GM12878 (cell line): ENCODE measurements around the gene ITGB5. TPM values are rescaled to one million over a fixed set of nuclear protein-coding genes. Genes with fewer than 3 reads are reported as not detected.

Source experiments
- ATAC-seq: fragments of 200-7000 bp; cut with Tn5 transposase; 3 replicates; pipeline ENCODE4 v1.9.1; 2020; ENCODE audit warnings: mild to moderate bottlenecking, moderate library complexity
- BruUV-seq: library from RNA; stranded (reverse); fragments of 400-500 nt; replicated peaks from 2 replicates; lab custom pipeline; 2021; lab: Mats Ljungman, UMichigan
- CTCF ChIA-PET: fragments of 300-600 bp; sonication (Branson Sonifier 250); formaldehyde crosslinking; extraction: SDS; loops from one replicate; lab custom pipeline; 2021; ENCODE audit warnings: inconsistent platforms; lab: Yijun Ruan, JAX
- POLR2A ChIA-PET: fragments of 350-600 bp; formaldehyde crosslinking; extraction: SDS; loops from one replicate; lab custom pipeline; 2021; ENCODE audit warnings: inconsistent platforms; lab: Charles Lee
- RAD21 ChIA-PET: fragments of 300-600 bp; sonication (Branson Sonifier 250); formaldehyde crosslinking; loops from one replicate; lab custom pipeline; 2023; ENCODE audit warnings: antibody characterized with exemption; ENCODE audit not compliant: unreplicated experiment; lab: Charles Lee
- SMC1A ChIA-PET: fragments of 300-600 bp; sonication (Branson Sonifier 250); formaldehyde crosslinking; loops from one replicate; lab custom pipeline; 2023; ENCODE audit not compliant: unreplicated experiment, uncharacterized antibody; lab: Charles Lee
- DNase-seq: peaks from one replicate; pipeline ENCODE4 v3.0.0-alpha.2; 2011; ENCODE audit warnings: low read depth, low spot score
- FAIRE-seq: peaks from 3 replicates; lab custom pipeline; 2011; peaks lifted over from hg19 to GRCh38; lab: Jason Lieb, UNC
- H2AFZ ChIP-seq: 2 replicates; pipeline ENCODE4 v1.6.0; 2011; ENCODE audit warnings: low read depth, low read length, control low read depth; ENCODE audit not compliant: control insufficient read depth
- H3K27ac ChIP-seq: 2 replicates; pipeline ENCODE4 v1.5.1; 2011; ENCODE audit warnings: control low read depth; ENCODE audit not compliant: control insufficient read depth, insufficient read depth
- H3K27me3 ChIP-seq, 2 experiments: replicated peaks in 1 of 2; 2 replicates each; pipeline versions ENCODE4 v1.6.0 to v1.6.1; 2011; ENCODE audit warnings: low read length in 1 of 2; ENCODE audit not compliant: control insufficient read depth in 2 of 2, insufficient read depth in 2 of 2
- H3K36me3 ChIP-seq, 2 experiments: 2 replicates each; pipeline ENCODE4 v1.5.1; 2011; ENCODE audit warnings: low read length in 1 of 2; ENCODE audit not compliant: control insufficient read depth in 2 of 2, insufficient read depth in 2 of 2
- H3K4me1 ChIP-seq: 2 replicates; pipeline ENCODE4 v1.6.1; 2011; ENCODE audit warnings: mild to moderate bottlenecking, low read length, moderate library complexity, mixed read lengths; ENCODE audit not compliant: control insufficient read depth, insufficient read depth
- H3K4me2 ChIP-seq: 2 replicates; pipeline ENCODE4 v1.6.0; 2011; ENCODE audit warnings: control low read depth; ENCODE audit not compliant: control insufficient read depth, insufficient read depth
- H3K4me3 ChIP-seq: fragments of 200-600 bp; sonication (generic); 2 replicates; pipeline ENCODE4 v1.5.1; 2016
- H3K79me2 ChIP-seq: 2 replicates; pipeline ENCODE4 v1.6.0; 2011; ENCODE audit warnings: low read length; ENCODE audit not compliant: control insufficient read depth, insufficient read depth
- H3K9ac ChIP-seq: 2 replicates; pipeline ENCODE4 v1.8.0; 2011; ENCODE audit warnings: low read length, control low read depth, mixed read lengths; ENCODE audit not compliant: control insufficient read depth, insufficient read depth
- H3K9me3 ChIP-seq: replicated peaks from 3 replicates; pipeline ENCODE4 v1.5.1; 2011; ENCODE audit warnings: mild to moderate bottlenecking, low read length; ENCODE audit not compliant: control insufficient read depth, insufficient read depth
- H4K20me1 ChIP-seq: 2 replicates; pipeline ENCODE4 v1.6.0; 2011; ENCODE audit not compliant: control insufficient read depth, insufficient read depth
- WGBS: methylation state at CpG from one replicate; pipeline ENCODE4 v1.1.6; 2016; ENCODE audit warnings: low lambda C conversion rate; ENCODE audit not compliant: insufficient replicate concordance, insufficient coverage; ENCODE audit errors: missing lambda C conversion rate; 5-methylcytosine and 5-hydroxymethylcytosine counted together
- in situ Hi-C: fragments of 300-500 bp; cut with MboI; formaldehyde crosslinking; loops from 9 replicates; pipeline ENCODE4 v1.14.3; 2018; ENCODE audit warnings: mixed read lengths
- intact Hi-C: fragments of 100-400 bp; cut with micrococcal nuclease; formaldehyde crosslinking; loops from one replicate; pipeline ENCODE4 v1.14.2; 2022; ENCODE audit not compliant: unreplicated experiment
- polyA plus RNA-seq, 11 experiments: library from polyadenylated mRNA; depleted of rRNA in 4 of 11; unstranded in 6 of 11; stranded (reverse) in 5 of 11; fragments of >200 nt; fragmentation: Nextera tagmentation in 4 of 11; fragmentation: Illumina TruSeq in 1 of 11; extraction: Ambion mirVana in 4 of 11; extraction: Trizol in 1 of 11; gene quantifications; 1 replicate in 1 of 11; 2 replicates in 10 of 11; pipeline versions ENCODE4 v1.2.1 to v1.2.3, GENCODE V29; 2011 to 2016; ENCODE audit warnings: inconsistent platforms in 2 of 11, missing spikeins in 2 of 11, low read depth in 1 of 11
- total RNA-seq, 4 experiments: library from RNA; depleted of rRNA in 3 of 4; stranded (reverse); fragments of >200 nt in 3 of 4; fragmentation: Illumina TruSeq in 1 of 4; extraction: Trizol in 1 of 4; gene quantifications; 2 replicates each; pipeline versions ENCODE4 v1.2.1 to v1.2.3, GENCODE V29; 2013 to 2021
- TF ChIP-seq, protein P1 (sequence below): fragments of 450-650 bp; IDR thresholded peaks from 2 replicates; pipeline ENCODE4 v1.6.1; 2018; ENCODE audit warnings: borderline replicate concordance, mild to moderate bottlenecking; ENCODE audit not compliant: partially characterized antibody
- TF ChIP-seq, protein P2 (sequence below): fragments of 450-650 bp; formaldehyde crosslinking; IDR thresholded peaks from 2 replicates; pipeline ENCODE4 v1.5.0; 2022; ENCODE audit warnings: mild to moderate bottlenecking, missing genetic modification characterization

Gene ITGB5
- total and polyA plus RNA-seq, 10 of the 15 experiments (the other 5 are each of a cell fraction or from before 2014, with no cell fraction given) = 0.05 to 10.0 (median 0.83) TPM; not detected in 2

DNA sequence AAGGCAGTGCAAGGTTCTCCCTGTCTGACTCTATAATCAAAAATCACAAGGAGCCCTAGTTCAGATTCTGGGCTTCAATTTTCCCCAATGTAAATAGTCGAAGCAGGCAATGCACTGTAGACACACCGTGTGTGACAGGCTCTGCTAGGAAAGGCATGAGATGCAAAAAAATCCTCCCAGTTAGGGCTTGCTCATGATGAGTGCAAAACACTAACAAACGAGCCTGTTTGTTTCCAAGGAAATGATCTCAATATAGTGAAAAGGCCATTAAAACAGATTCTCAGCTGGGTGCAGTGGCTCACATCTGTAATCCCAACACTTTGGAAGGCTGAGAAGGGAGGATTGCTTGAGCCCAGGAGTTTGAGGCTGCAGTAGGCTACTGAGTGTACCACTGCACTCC is 101.2 kb downstream of the ITGB5 start:
- DNase-seq = no peak
- Histone ChIP-seq H3K27ac (no peak overlapping the region), H3K4me1 (peaks cover 19% of the 10 kb centered on the region), H3K9me3 (no peaks in the 10 kb centered on the region), H3K4me3 (no peak overlapping the region), H3K79me2 (no peaks in the 10 kb centered on the region), H3K4me2 (no peak overlapping the region), H4K20me1 (no peaks in the 10 kb centered on the region), H2AFZ (no peak overlapping the region), H3K27me3 (no peaks in the 10 kb centered on the region), H3K36me3 (no peaks in the 10 kb centered on the region), H3K9ac (no peak overlapping the region)
- 65% methylated on average over 3 of the region's 3 CpGs for WGBS
- intact Hi-C loops = no loop called here
- POLR2A ChIA-PET = interaction anchor here (0.7 to 1.6 kb wide), 4 partner anchors 8 to 262 kb away, joined by 3 to 5 read pairs (median 4); no protein-coding TSS in a partner anchor
- in situ Hi-C loops = no loop called here
- TF ChIP-seq, protein P1, sequence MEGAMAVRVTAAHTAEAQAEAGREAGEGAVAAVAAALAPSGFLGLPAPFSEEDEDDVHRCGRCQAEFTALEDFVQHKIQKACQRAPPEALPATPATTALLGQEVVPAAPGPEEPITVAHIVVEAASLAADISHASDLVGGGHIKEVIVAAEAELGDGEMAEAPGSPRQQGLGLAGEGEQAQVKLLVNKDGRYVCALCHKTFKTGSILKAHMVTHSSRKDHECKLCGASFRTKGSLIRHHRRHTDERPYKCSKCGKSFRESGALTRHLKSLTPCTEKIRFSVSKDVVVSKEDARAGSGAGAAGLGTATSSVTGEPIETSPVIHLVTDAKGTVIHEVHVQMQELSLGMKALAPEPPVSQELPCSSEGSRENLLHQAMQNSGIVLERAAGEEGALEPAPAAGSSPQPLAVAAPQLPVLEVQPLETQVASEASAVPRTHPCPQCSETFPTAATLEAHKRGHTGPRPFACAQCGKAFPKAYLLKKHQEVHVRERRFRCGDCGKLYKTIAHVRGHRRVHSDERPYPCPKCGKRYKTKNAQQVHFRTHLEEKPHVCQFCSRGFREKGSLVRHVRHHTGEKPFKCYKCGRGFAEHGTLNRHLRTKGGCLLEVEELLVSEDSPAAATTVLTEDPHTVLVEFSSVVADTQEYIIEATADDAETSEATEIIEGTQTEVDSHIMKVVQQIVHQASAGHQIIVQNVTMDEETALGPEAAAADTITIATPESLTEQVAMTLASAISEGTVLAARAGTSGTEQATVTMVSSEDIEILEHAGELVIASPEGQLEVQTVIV = no peak
- TF ChIP-seq, protein P2, sequence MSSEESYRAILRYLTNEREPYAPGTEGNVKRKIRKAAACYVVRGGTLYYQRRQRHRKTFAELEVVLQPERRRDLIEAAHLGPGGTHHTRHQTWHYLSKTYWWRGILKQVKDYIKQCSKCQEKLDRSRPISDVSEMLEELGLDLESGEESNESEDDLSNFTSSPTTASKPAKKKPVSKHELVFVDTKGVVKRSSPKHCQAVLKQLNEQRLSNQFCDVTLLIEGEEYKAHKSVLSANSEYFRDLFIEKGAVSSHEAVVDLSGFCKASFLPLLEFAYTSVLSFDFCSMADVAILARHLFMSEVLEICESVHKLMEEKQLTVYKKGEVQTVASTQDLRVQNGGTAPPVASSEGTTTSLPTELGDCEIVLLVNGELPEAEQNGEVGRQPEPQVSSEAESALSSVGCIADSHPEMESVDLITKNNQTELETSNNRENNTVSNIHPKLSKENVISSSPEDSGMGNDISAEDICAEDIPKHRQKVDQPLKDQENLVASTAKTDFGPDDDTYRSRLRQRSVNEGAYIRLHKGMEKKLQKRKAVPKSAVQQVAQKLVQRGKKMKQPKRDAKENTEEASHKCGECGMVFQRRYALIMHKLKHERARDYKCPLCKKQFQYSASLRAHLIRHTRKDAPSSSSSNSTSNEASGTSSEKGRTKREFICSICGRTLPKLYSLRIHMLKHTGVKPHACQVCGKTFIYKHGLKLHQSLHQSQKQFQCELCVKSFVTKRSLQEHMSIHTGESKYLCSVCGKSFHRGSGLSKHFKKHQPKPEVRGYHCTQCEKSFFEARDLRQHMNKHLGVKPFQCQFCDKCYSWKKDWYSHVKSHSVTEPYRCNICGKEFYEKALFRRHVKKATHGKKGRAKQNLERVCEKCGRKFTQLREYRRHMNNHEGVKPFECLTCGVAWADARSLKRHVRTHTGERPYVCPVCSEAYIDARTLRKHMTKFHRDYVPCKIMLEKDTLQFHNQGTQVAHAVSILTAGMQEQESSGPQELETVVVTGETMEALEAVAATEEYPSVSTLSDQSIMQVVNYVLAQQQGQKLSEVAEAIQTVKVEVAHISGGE = no peak
- no peak for ATAC-seq
- no TSS peak for BruUV-seq
- FAIRE-seq = no peak
- SMC1A ChIA-PET = interaction anchor here (0.6 to 7.1 kb wide), 24 partner anchors 12 to 649 kb away, joined by 3 to 88 read pairs (median 4); no protein-coding TSS in a partner anchor
- RAD21 ChIA-PET = interaction anchor here (0.8 to 5.3 kb wide), 11 partner anchors 15 to 733 kb away, joined by 3 to 41 read pairs (median 3); partner anchors contain the start of gene ITGB5
- CTCF ChIA-PET = interaction anchor here (0.6 to 7.0 kb wide), 25 partner anchors 8 to 796 kb away, joined by 3 to 96 read pairs (median 5); partner anchors contain the start of gene MUC13
